Calu3 (cell line): ENCODE data around the gene CDKN2B-AS1. TPM values are rescaled to one million over a fixed set of nuclear protein-coding genes. Genes with fewer than 3 reads are reported as not detected.

ENCODE experiments used
- BruUV-seq: library from RNA; stranded (reverse); fragments of 400-500 nt; replicated peaks from 2 replicates; lab custom pipeline; 2021; lab: Mats Ljungman, UMichigan
- CTCF ChIA-PET: fragments of 300-600 bp; sonication (Branson Sonifier 250); formaldehyde crosslinking; loops from one replicate; lab custom pipeline; 2022; ENCODE audit warnings: antibody characterized with exemption; lab: Charles Lee
- DNase-seq: peaks from one replicate; pipeline ENCODE4 v3.0.0; 2022
- H3K27ac Mint-ChIP-seq: one replicate; pipeline ENCODE4 v1.8.0; 2022; ENCODE audit warnings: mixed read lengths; ENCODE audit not compliant: unreplicated experiment
- H3K27me3 Mint-ChIP-seq: one replicate; pipeline ENCODE4 v1.8.0; 2022; ENCODE audit warnings: mixed read lengths; ENCODE audit not compliant: unreplicated experiment
- H3K36me3 Mint-ChIP-seq: one replicate; pipeline ENCODE4 v1.8.0; 2022; ENCODE audit warnings: mild to moderate bottlenecking, moderate library complexity, mixed read lengths; ENCODE audit not compliant: insufficient read depth, unreplicated experiment
- H3K4me1 Mint-ChIP-seq: one replicate; pipeline ENCODE4 v1.8.0; 2022; ENCODE audit warnings: mild to moderate bottlenecking, low read depth, mixed read lengths; ENCODE audit not compliant: unreplicated experiment
- H3K4me3 Mint-ChIP-seq: one replicate; pipeline ENCODE4 v1.8.0; 2022; ENCODE audit warnings: mild to moderate bottlenecking, low read depth, moderate library complexity, mixed read lengths; ENCODE audit not compliant: unreplicated experiment
- H3K9me3 Mint-ChIP-seq: one replicate; pipeline ENCODE4 v1.8.0; 2022; ENCODE audit warnings: low read depth, mixed read lengths; ENCODE audit not compliant: unreplicated experiment
- intact Hi-C: fragments of 100-400 bp; cut with micrococcal nuclease; formaldehyde crosslinking; loops from one replicate; pipeline ENCODE4 v1.10.0; 2022; ENCODE audit not compliant: unreplicated experiment
- total RNA-seq: library from RNA; stranded (reverse); gene quantifications from 2 replicates; pipeline ENCODE4 v1.2.3, GENCODE V29; 2022
- TF ChIP-seq, protein P1 (sequence below): fragments of 200-600 bp; IDR thresholded peaks from one replicate; pipeline ENCODE4 v1.8.0; 2022; ENCODE audit warnings: antibody characterized with exemption; ENCODE audit not compliant: unreplicated experiment

CDKN2B-AS1 gene
- total RNA-seq, 1 experiment from 2014 or later, result 8.9 TPM

DNA sequence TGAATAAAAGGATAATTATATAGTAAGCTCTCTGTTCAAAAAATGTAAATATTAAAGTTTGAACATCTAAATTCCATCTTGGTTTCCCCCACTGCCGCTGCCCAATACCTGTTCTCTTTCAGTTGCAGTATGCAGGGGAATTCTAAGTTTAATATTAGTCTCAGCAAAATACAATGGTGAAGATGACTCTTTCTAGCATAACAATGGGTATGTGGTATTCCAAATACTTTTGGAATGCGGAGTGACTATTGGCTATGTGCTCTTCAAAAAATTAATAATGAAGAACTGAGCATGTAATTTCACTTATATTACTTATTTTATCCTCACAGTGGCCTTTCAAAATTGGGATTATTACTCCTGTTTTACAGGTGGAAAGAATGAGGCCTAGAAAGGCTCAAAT is 3.4 kb downstream of the CDKN2B-AS1 start:
- BruUV-seq, result no TSS peak
- H3K4me1 Mint-ChIP-seq, result peaks cover 26% of the 10 kb centered on the region

GRCh38 chr9:22002038-22002437 is 7.4 kb downstream of the CDKN2B-AS1 start:
- no peaks in the 10 kb centered on the region for H3K27me3 Mint-ChIP-seq
- no peak for DNase-seq
- intact Hi-C loops, result no loop called here

More for the DNA sequence above, 3.4 kb downstream of the CDKN2B-AS1 start:
- Mint-ChIP-seq H3K36me3 (peaks cover 37% of the 10 kb centered on the region), H3K4me3 (no peak overlapping the region), H3K27me3 (no peaks in the 10 kb centered on the region), H3K27ac (no peak overlapping the region), H3K9me3 (no peaks in the 10 kb centered on the region)
- CTCF ChIA-PET, result no interaction called here
- no peak for DNase-seq
- TF ChIP-seq, protein P1, sequence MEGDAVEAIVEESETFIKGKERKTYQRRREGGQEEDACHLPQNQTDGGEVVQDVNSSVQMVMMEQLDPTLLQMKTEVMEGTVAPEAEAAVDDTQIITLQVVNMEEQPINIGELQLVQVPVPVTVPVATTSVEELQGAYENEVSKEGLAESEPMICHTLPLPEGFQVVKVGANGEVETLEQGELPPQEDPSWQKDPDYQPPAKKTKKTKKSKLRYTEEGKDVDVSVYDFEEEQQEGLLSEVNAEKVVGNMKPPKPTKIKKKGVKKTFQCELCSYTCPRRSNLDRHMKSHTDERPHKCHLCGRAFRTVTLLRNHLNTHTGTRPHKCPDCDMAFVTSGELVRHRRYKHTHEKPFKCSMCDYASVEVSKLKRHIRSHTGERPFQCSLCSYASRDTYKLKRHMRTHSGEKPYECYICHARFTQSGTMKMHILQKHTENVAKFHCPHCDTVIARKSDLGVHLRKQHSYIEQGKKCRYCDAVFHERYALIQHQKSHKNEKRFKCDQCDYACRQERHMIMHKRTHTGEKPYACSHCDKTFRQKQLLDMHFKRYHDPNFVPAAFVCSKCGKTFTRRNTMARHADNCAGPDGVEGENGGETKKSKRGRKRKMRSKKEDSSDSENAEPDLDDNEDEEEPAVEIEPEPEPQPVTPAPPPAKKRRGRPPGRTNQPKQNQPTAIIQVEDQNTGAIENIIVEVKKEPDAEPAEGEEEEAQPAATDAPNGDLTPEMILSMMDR, result no peak
- intact Hi-C loops, result no loop called here

GRCh38 chr9:22005021-22005701 is 10.6 kb downstream of the CDKN2B-AS1 start:
- BruUV-seq, result no TSS peak
- Mint-ChIP-seq H3K27ac (peak overlapping the region; percentile 64), H3K4me3 (peak overlapping the region; percentile 96), H3K4me1 (peaks cover 28% of the 10 kb centered on the region), H3K36me3 (peaks cover 50% of the 10 kb centered on the region), H3K27me3 (no peaks in the 10 kb centered on the region), H3K9me3 (no peaks in the 10 kb centered on the region)
- TF ChIP-seq, protein P1, result no peak
- intact Hi-C loops, result loop anchor here (5.0 kb wide), 1 partner anchor 237 kb away; no protein-coding TSS in a partner anchor
- CTCF ChIA-PET, result no interaction called here
- DNase-seq, result no peak

More at GRCh38 chr9:22002038-22002437, 7.4 kb downstream of the CDKN2B-AS1 start:
- H3K4me3 Mint-ChIP-seq, result no peak overlapping the region
- TF ChIP-seq, protein P1, result no peak
- no peaks in the 10 kb centered on the region for H3K9me3 Mint-ChIP-seq
- peaks cover 34% of the 10 kb centered on the region for H3K4me1 Mint-ChIP-seq
- no peak overlapping the region for H3K27ac Mint-ChIP-seq
- no TSS peak for BruUV-seq
- H3K36me3 Mint-ChIP-seq, result peaks cover 30% of the 10 kb centered on the region
- CTCF ChIA-PET, result no interaction called here

DNA sequence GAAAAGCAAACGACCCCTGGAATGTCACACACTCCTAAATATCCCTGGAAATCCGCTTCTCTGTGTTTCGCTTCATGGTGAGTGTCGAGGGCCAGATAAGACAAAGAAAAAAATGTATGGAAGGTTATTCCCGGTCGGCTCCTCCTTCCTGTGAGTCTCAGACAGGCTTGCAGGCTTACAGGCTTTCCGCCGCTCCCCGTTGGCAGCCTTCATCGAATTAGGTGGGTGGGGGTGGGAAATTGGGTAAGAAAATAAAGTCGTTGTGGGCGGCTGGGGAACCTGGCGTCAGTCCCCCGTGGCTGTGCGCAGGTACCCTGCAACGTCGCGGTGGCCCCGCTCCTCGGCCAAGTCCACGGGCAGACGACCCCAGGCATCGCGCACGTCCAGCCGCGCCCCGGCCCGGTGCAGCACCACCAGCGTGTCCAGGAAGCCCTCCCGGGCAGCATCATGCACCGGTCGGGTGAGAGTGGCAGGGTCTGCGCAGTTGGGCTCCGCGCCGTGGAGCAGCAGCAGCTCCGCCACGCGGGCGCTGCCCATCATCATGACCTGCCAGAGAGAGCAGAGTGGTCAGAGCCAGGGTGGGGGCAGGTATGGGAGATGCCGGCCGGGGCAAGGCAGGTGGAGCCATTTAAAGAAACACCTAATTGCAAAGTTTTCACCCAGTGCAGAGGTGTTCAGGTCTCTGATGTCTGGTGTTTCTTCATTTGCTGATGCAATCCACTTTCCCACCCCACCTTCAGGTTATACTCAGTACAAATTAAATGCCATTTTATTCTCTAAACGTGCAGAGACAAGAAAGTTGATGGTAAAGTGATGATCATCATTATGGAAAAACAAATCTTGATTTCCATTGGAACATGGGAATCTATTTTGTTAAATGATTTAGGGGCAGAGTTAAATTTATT is 11.4 kb downstream of the CDKN2B-AS1 start:
- peak overlapping the region; percentile 64 for H3K27ac Mint-ChIP-seq
- H3K4me1 Mint-ChIP-seq, result peaks cover 21% of the 10 kb centered on the region
- no peaks in the 10 kb centered on the region for H3K9me3 Mint-ChIP-seq
- no peaks in the 10 kb centered on the region for H3K27me3 Mint-ChIP-seq
- H3K36me3 Mint-ChIP-seq, result peaks cover 50% of the 10 kb centered on the region
- CTCF ChIA-PET, result interaction anchor here (3.1 kb wide), 1 partner anchor 10 kb away, joined by 11 read pairs; the partner anchor contains the start of genes CDKN2A and CDKN2B-AS1
- H3K4me3 Mint-ChIP-seq, result peak overlapping the region; percentile 96
- no TSS peak for BruUV-seq
- TF ChIP-seq, protein P1, result no peak
- intact Hi-C loops, result loop anchor here (5.0 kb wide), 1 partner anchor 236 kb away; no protein-coding TSS in a partner anchor
- DNase-seq, result no peak
